ENCODE results near the gene HMX1. TPM values are rescaled to one million over a fixed set of nuclear protein-coding genes. Genes with fewer than 3 reads are reported as not detected.
A peak's percentile ranks its signal among the peaks of the same experiment; 100 is the strongest.

Gene HMX1
- total and polyA plus RNA-seq, 2 experiments from 2014 or later: 0.69 TPM; not detected in 1

GRCh38 chr4:8854931-8855330 is 16.7 kb downstream of the HMX1 start:
- peaks cover 8% of the 10 kb centered on the region for H4K20me1 ChIP-seq (replicated peaks; ENCODE audit: insufficient read depth)
- no peaks in the 10 kb centered on the region for H3F3A ChIP-seq (replicated peaks; ENCODE audit: low read depth)
- peak overlapping the region; percentile 18; the same call in 1 of the 3 replicates for H3K4me3 Mint-ChIP-seq
- H3K4me3 ChIP-seq: no peak overlapping the region
- TF ChIP-seq, protein P1, sequence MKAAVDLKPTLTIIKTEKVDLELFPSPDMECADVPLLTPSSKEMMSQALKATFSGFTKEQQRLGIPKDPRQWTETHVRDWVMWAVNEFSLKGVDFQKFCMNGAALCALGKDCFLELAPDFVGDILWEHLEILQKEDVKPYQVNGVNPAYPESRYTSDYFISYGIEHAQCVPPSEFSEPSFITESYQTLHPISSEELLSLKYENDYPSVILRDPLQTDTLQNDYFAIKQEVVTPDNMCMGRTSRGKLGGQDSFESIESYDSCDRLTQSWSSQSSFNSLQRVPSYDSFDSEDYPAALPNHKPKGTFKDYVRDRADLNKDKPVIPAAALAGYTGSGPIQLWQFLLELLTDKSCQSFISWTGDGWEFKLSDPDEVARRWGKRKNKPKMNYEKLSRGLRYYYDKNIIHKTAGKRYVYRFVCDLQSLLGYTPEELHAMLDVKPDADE (IDR thresholded peaks at IDR 0.05): no peak
- TF ChIP-seq EZH2phosphoT487 (IDR thresholded peaks at IDR 0.05; ENCODE audit: unreplicated experiment): no peak
- TF ChIP-seq POLR2AphosphoS5 (IDR thresholded peaks at IDR 0.05; ENCODE audit: low read depth): no peak
- TF ChIP-seq JUNB (IDR thresholded peaks at IDR 0.05; ENCODE audit: unreplicated experiment): no peak
- no peak for TF ChIP-seq EZH2 (IDR thresholded peaks at IDR 0.05; ENCODE audit: low read depth, unreplicated experiment)
- TF ChIP-seq, protein P2, sequence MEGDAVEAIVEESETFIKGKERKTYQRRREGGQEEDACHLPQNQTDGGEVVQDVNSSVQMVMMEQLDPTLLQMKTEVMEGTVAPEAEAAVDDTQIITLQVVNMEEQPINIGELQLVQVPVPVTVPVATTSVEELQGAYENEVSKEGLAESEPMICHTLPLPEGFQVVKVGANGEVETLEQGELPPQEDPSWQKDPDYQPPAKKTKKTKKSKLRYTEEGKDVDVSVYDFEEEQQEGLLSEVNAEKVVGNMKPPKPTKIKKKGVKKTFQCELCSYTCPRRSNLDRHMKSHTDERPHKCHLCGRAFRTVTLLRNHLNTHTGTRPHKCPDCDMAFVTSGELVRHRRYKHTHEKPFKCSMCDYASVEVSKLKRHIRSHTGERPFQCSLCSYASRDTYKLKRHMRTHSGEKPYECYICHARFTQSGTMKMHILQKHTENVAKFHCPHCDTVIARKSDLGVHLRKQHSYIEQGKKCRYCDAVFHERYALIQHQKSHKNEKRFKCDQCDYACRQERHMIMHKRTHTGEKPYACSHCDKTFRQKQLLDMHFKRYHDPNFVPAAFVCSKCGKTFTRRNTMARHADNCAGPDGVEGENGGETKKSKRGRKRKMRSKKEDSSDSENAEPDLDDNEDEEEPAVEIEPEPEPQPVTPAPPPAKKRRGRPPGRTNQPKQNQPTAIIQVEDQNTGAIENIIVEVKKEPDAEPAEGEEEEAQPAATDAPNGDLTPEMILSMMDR (conservative IDR thresholded peaks at IDR 0.05; ENCODE audit: low read depth in 2 of 2): no peak
- TF ChIP-seq STAT1 (IDR thresholded peaks at IDR 0.05; ENCODE audit: unreplicated experiment): no peak
- no peak for TF ChIP-seq ZNF331 (CRISPR knock-in tag; IDR thresholded peaks at IDR 0.05; ENCODE audit: low read depth)
- TF ChIP-seq CREB1 (CRISPR knock-in tag; IDR thresholded peaks at IDR 0.05; ENCODE audit: low read depth): no peak
- TF ChIP-seq, protein P3, sequence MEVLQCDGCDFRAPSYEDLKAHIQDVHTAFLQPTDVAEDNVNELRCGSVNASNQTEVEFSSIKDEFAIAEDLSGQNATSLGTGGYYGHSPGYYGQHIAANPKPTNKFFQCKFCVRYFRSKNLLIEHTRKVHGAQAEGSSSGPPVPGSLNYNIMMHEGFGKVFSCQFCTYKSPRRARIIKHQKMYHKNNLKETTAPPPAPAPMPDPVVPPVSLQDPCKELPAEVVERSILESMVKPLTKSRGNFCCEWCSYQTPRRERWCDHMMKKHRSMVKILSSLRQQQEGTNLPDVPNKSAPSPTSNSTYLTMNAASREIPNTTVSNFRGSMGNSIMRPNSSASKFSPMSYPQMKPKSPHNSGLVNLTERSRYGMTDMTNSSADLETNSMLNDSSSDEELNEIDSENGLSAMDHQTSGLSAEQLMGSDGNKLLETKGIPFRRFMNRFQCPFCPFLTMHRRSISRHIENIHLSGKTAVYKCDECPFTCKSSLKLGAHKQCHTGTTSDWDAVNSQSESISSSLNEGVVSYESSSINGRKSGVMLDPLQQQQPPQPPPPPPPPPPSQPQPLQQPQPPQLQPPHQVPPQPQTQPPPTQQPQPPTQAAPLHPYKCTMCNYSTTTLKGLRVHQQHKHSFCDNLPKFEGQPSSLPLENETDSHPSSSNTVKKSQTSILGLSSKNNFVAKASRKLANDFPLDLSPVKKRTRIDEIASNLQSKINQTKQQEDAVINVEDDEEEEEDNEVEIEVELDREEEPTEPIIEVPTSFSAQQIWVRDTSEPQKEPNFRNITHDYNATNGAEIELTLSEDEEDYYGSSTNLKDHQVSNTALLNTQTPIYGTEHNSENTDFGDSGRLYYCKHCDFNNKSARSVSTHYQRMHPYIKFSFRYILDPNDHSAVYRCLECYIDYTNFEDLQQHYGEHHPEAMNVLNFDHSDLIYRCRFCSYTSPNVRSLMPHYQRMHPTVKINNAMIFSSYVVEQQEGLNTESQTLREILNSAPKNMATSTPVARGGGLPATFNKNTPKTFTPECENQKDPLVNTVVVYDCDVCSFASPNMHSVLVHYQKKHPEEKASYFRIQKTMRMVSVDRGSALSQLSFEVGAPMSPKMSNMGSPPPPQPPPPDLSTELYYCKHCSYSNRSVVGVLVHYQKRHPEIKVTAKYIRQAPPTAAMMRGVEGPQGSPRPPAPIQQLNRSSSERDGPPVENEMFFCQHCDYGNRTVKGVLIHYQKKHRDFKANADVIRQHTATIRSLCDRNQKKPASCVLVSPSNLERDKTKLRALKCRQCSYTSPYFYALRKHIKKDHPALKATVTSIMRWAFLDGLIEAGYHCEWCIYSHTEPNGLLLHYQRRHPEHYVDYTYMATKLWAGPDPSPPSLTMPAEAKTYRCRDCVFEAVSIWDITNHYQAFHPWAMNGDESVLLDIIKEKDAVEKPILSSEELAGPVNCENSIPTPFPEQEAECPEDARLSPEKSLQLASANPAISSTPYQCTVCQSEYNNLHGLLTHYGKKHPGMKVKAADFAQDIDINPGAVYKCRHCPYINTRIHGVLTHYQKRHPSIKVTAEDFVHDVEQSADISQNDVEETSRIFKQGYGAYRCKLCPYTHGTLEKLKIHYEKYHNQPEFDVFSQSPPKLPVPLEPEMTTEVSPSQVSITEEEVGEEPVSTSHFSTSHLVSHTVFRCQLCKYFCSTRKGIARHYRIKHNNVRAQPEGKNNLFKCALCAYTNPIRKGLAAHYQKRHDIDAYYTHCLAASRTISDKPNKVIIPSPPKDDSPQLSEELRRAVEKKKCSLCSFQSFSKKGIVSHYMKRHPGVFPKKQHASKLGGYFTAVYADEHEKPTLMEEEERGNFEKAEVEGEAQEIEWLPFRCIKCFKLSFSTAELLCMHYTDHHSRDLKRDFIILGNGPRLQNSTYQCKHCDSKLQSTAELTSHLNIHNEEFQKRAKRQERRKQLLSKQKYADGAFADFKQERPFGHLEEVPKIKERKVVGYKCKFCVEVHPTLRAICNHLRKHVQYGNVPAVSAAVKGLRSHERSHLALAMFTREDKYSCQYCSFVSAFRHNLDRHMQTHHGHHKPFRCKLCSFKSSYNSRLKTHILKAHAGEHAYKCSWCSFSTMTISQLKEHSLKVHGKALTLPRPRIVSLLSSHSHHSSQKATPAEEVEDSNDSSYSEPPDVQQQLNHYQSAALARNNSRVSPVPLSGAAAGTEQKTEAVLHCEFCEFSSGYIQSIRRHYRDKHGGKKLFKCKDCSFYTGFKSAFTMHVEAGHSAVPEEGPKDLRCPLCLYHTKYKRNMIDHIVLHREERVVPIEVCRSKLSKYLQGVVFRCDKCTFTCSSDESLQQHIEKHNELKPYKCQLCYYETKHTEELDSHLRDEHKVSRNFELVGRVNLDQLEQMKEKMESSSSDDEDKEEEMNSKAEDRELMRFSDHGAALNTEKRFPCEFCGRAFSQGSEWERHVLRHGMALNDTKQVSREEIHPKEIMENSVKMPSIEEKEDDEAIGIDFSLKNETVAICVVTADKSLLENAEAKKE (CRISPR knock-in tag; IDR thresholded peaks at IDR 0.05): no peak
- TF ChIP-seq ZNF114 (CRISPR knock-in tag; IDR thresholded peaks at IDR 0.05): no peak
- TF ChIP-seq NANOG (IDR thresholded peaks at IDR 0.05; ENCODE audit: borderline replicate concordance): no peak
- TF ChIP-seq, protein P4, sequence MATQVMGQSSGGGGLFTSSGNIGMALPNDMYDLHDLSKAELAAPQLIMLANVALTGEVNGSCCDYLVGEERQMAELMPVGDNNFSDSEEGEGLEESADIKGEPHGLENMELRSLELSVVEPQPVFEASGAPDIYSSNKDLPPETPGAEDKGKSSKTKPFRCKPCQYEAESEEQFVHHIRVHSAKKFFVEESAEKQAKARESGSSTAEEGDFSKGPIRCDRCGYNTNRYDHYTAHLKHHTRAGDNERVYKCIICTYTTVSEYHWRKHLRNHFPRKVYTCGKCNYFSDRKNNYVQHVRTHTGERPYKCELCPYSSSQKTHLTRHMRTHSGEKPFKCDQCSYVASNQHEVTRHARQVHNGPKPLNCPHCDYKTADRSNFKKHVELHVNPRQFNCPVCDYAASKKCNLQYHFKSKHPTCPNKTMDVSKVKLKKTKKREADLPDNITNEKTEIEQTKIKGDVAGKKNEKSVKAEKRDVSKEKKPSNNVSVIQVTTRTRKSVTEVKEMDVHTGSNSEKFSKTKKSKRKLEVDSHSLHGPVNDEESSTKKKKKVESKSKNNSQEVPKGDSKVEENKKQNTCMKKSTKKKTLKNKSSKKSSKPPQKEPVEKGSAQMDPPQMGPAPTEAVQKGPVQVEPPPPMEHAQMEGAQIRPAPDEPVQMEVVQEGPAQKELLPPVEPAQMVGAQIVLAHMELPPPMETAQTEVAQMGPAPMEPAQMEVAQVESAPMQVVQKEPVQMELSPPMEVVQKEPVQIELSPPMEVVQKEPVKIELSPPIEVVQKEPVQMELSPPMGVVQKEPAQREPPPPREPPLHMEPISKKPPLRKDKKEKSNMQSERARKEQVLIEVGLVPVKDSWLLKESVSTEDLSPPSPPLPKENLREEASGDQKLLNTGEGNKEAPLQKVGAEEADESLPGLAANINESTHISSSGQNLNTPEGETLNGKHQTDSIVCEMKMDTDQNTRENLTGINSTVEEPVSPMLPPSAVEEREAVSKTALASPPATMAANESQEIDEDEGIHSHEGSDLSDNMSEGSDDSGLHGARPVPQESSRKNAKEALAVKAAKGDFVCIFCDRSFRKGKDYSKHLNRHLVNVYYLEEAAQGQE (IDR thresholded peaks at IDR 0.05; ENCODE audit: unreplicated experiment): no peak
- peaks cover 14% of the 10 kb centered on the region; the same call in 1 of the 2 replicates for H3K4me1 ChIP-seq (ENCODE audit: insufficient read depth)
- no peak overlapping the region for H3K27ac ChIP-seq (ENCODE audit: low read depth)
- ATAC-seq (no peak), DNase-seq (ENCODE audit: low spot score) (no peak)
- H3K79me2 ChIP-seq (replicated peaks; ENCODE audit: insufficient read depth): no peaks in the 10 kb centered on the region
- peak overlapping the region; percentile 81; the same call in 1 of the 2 replicates for H3K4me2 ChIP-seq
- no peaks in the 10 kb centered on the region; the same call in 2 of the 3 replicates for H3K36me3 Mint-ChIP-seq (ENCODE audit: low read depth)
- peaks cover 74% of the 10 kb centered on the region for H3K27me3 Mint-ChIP-seq (ENCODE audit: insufficient read depth, low read depth, poor library complexity)
- H3K27ac Mint-ChIP-seq: no peak overlapping the region
- H3K4me1 Mint-ChIP-seq: peaks cover 30% of the 10 kb centered on the region
- H2AFZ ChIP-seq: no peak overlapping the region
- no peaks in the 10 kb centered on the region for H3K9me2 ChIP-seq (ENCODE audit: insufficient read depth)
- no peaks in the 10 kb centered on the region for H3K36me3 ChIP-seq (ENCODE audit: insufficient read depth)
- H3K27me3 ChIP-seq (ENCODE audit: insufficient read depth): peaks cover 72% of the 10 kb centered on the region
- H3K9me3 Mint-ChIP-seq: no peaks in the 10 kb centered on the region
